HG03521 (cell line): ENCODE data around the gene PLAAT5.

Source experiments
- ATAC-seq: cut with Tn5 transposase; IDR thresholded peaks from one replicate; pipeline ENCODE4 v1.9.1; 2021; ENCODE audit warnings: mild to moderate bottlenecking, moderate library complexity; ENCODE audit not compliant: unreplicated experiment

PLAAT5 gene

GRCh38 chr11:63516109-63516508, 25.1 kb upstream of the PLAAT5 start:
- ATAC-seq = no peak

GRCh38 chr11:63512816-63513215, 21.8 kb upstream of the PLAAT5 start:
- no peak for ATAC-seq

- no peak for ATAC-seq
These were observed 20.2 kb upstream of the PLAAT5 start for GRCh38 chr11:63511048-63511748.

GRCh38 chr11:63510360-63511047, 19.5 kb upstream of the PLAAT5 start:
- ATAC-seq = no peak

- ATAC-seq = no peak
These were observed 17.8 kb upstream of the PLAAT5 start for GRCh38 chr11:63508745-63509144.

- ATAC-seq = no peak
These were observed 17.0 kb upstream of the PLAAT5 start for GRCh38 chr11:63508009-63508408.

DNA sequence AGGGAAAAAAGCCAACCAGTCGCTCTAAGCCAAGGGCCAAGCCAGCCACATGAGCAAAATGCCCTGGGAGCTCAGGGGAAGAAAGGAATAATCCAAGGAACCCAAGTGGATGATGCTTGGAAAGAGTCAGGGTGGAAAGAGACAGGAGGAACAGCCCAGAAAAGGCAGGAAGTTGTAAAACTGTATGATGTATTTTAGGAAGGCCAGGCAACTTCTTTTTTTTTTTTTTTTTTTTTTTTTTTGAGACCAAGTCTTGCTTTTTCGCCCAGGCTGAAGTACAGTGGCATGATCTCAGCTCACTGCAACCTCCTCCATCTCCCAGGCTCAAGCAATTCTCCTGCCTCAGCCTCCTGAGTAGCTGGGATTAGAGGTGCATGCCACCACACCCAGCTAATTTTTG, 16.5 kb upstream of the PLAAT5 start:
- ATAC-seq = no peak

DNA sequence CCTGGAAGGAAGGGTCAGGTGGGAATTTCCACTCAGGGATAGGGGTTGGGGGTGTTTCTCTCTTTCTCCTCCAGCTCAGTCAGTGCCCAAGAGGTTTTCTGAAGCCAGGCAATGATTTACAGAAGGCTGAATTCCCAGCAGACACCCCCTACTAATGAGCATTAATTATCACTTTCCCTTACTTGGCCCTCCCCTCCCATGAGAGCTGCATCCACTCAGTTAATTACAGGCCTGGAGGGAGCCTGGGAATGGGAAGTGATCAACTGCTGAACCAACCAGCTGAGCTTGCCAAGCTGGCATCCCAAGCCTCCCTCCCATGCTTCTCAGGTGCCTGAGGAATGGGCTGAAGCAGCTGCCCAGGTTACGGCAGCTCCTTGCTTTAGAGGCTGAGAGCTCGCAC, 15.9 kb upstream of the PLAAT5 start:
- ATAC-seq = no peak

DNA sequence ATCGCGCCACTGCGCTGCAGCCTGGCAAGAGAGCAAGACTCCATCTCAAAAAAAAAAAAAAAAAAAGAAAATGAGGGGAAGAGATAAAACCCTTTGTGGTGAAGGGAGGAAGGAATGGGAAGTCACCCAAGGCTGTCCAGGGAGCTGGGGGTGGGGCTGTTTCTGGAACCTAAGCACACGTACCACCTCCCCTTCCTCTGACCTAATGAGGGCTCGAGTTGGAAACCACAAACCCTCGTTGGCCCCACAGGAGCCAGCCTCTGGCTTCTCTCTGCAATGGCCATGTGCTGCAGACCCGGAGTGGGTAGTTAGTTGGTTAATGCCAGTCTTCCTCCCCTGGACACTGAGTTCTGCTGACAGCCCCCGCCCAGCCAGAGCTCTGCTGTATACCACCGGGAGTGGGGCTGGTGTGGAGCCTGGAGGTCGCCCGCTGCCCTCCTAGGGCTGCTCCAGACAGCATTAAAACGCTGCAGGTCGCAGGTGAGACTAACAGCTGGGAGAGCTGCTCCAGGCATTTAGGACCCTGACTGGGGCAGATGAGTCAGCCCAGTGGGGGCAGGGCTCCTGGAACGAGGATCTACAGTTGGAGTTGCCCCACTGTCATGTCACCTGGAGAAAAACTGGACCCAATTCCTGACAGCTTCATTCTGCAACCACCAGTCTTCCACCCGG, 15.0 kb upstream of the PLAAT5 start, which contains the start of gene LGALS12:
LGALS12 (plus strand) TSS at position 228 of the 672 bp plus-strand sequence; CDS start at position 603, 375 bp downstream.
- no peak for ATAC-seq

DNA sequence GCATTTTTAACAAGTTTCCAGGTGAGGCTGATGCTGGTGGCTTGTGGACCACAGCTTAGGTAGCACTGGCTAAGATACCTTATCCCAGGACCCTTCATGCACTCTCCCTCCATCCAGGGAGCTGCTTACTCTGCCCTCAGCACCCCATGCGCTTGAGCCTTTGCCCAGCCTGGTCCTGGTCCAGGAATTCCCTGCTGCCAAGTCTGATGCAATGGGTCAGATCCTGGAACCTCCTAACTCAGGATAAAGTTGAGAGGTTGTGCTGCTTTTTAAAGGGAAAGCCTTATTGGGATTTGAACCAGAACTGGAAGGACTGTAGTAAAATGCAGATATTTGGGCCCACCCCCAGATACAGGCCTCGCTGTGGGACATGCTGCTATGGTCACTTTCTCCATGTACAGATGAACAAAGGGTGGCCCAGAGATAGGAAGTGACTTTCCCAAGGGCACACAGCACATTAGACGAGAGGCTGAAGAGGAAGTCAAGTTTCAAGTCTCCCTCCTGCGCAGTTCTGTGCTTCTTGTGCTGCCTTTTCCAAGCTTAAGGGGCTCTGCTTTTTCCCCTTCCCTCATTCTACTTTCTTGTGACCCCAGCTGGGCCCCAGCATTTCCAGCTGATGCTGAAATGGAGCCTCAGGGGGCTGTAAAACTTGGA, 14.1 kb upstream of the PLAAT5 start:
- no peak for ATAC-seq

GRCh38 chr11:63504054-63504453, 13.1 kb upstream of the PLAAT5 start:
- no peak for ATAC-seq

DNA sequence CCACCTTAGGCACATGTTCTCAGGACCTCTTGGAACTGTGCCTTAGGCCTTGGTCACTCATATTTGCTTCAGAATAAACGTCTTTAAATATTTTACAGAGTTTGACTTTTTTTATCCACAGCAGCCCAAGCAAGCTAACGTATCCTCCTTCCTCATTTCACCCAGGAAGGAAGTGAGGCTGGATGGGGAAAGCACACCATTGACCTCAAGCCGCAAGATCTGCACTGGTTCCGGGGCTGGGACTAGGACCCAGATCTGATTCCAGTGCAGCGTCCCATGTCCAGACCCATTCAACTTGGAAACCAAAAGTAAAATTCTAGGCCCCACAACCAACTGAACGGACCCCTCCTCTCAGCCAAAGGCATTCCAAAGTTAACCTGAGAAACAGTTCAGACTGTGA, 12.5 kb upstream of the PLAAT5 start:
- ATAC-seq = no peak

- no peak for ATAC-seq
These were observed 11.4 kb upstream of the PLAAT5 start for GRCh38 chr11:63502252-63502820.

GRCh38 chr11:63501236-63501635, 10.3 kb upstream of the PLAAT5 start:
- no peak for ATAC-seq

GRCh38 chr11:63499874-63500273, 8.9 kb upstream of the PLAAT5 start:
- ATAC-seq = no peak

GRCh38 chr11:63494975-63495374, 4.0 kb upstream of the PLAAT5 start:
- ATAC-seq = no peak

DNA sequence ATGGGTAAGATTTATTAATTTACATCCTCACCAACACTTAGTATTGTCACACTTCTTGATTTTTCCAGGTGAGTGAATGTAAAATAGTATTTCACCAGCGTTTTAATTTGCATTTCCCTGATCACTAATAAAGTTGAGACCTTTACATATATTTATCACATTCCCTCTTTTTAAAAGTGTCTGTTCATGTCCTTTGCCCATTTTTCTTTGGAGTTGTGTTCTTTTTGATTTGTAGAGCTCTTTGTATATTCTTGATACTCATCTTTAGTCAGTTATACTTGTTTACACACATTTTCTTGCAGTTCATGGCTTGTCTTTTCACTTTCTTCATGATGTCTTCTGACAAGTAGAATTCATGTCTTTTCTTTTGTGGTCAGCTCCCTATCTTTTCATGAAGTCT, 2.2 kb upstream of the PLAAT5 start:
- no peak for ATAC-seq

DNA sequence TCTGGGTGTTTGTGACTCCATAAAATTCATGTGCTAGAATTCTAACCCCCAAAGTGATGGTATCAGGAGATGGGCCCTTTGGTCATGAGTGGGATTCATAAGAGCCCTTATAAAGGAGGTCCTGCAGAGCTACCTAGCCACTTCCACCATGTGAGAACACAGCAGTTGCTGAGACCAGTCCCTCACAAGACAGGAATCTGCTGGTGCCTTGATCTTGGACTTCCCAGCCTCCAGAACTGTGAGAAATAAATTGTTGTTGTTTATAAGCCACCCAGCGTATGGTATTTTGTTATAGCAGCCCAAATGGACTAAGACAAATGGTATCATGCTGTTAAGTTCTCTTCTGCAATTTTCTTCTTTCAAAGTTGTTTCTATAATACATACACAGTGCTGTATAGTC, 1.5 kb upstream of the PLAAT5 start:
- no peak for ATAC-seq

- ATAC-seq = no peak
These were observed 837 bp upstream of the PLAAT5 start for GRCh38 chr11:63491636-63492372.

DNA sequence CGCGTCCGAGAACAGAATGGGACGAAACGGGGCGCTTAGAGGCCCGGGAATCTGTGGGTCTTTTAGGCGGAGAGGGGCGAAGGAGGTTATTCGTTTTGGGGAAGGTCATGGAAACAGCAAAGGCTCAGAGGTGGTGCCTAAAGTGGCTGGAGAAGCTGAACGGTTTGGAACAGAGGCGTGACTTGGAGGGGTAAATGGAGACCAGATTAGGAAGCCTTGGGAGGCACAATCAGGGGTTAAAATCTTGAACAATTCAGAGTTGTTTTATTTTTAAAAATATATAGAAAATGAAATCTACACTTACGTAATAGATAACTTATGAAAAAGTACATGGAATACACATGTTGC, 247 bp upstream of the PLAAT5 start:
- ATAC-seq = no peak

GRCh38 chr11:63489879-63490278, 1.1 kb downstream of the PLAAT5 start:
- no peak for ATAC-seq
